ENCODE results near the gene TCEAL9. TPM values are rescaled to one million over a fixed set of nuclear protein-coding genes. Genes with fewer than 3 reads are reported as not detected.

TCEAL9 gene, protein sequence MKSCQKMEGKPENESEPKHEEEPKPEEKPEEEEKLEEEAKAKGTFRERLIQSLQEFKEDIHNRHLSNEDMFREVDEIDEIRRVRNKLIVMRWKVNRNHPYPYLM
- polyA plus RNA-seq (2013, experiment 1 of 2): 111 TPM
- polyA plus RNA-seq (2013, experiment 2 of 2): 115 TPM

DNA sequence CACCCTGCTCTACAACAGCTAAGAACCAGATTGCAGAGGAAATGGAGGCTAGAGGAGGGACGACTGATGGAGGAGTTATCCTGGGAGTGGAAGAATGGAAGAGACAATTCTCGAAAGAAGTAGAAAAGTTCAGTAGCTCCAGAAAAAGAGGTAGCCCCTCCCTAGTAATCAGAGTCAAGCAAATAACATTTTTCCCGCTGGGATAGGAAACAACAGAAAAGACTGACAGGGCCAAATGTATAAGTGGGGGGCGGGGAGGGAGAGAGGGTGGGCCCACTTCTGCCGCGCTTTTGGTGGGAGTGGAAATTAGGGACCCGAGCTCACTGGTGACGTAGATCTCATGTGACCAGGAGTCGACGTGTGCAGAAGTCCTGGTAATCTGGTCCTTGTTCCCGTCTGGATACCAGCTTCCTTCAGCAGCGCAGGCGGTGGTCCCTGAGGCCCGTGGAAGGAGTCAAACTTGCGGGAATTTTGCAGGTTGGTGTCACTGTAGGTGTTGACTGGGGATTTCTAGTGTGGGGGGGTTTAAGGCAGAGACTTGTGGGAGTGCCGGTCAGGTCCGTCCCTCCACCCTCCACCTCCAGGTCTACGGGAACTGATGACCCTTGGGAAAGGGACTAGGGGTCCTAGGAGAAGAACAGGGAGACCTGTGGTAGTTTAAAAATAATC lies at the start of gene TCEAL9:
TCEAL9 (plus strand) TSS at position 377 of the 669 bp plus-strand sequence. CDS start 1,179 bp downstream, outside the sequence.
- Histone ChIP-seq H4K8ac (ENCODE audit: low read depth, low read length) (no peak within 1 kb of the TSS), H4K91ac (ENCODE audit: low read depth, low read length, poor library complexity) (no peak within 1 kb of the TSS), H3K79me1 (ENCODE audit: low read depth, low read length) (no peaks in the 10 kb centered on the region), H3K4ac (ENCODE audit: low read length) (no peak within 1 kb of the TSS), H3K18ac (ENCODE audit: low read length) (peak within 1 kb of the TSS; percentile 24), H3K4me3 (ENCODE audit: low read length in 2 of 2) (peak within 1 kb of the TSS; percentile 85 to 99), H3K36me3 (replicated peaks in 1 of 2; ENCODE audit: control insufficient read depth in 2 of 2, insufficient read depth in 2 of 2, low read length in 2 of 2) (peaks cover 0 to 12% of the 10 kb centered on the region in 2 donors), H2BK15ac (ENCODE audit: low read length) (no peak within 1 kb of the TSS), H3K4me2 (ENCODE audit: insufficient read depth, low read length, poor library complexity, severe bottlenecking) (peak within 1 kb of the TSS; percentile 40), H3K9me3 (replicated peaks in 1 of 2; ENCODE audit: control insufficient read depth in 2 of 2, insufficient read depth in 1 of 2, low read depth in 1 of 2, low read length in 2 of 2) (no peaks in the 10 kb centered on the region), H2BK5ac (ENCODE audit: low read length) (no peak within 1 kb of the TSS), H3K27me3 (ENCODE audit: control insufficient read depth in 3 of 3, insufficient read depth in 3 of 3, low read depth in 1 of 3, low read length in 3 of 3) (no peaks in the 10 kb centered on the region), H2BK120ac (ENCODE audit: low read depth, low read length) (no peak within 1 kb of the TSS), H2AK5ac (ENCODE audit: low read depth, low read length) (no peak within 1 kb of the TSS), H3K14ac (ENCODE audit: low read length) (no peak within 1 kb of the TSS), H3K23ac (ENCODE audit: low read depth, low read length, poor library complexity) (no peak within 1 kb of the TSS), H3K9ac (ENCODE audit: low read depth, low read length, poor library complexity) (peak within 1 kb of the TSS; percentile 79), H3K4me1 (ENCODE audit: control insufficient read depth in 2 of 2, insufficient read depth in 1 of 2, low read depth in 1 of 2, low read length in 2 of 2) (no peaks in the 10 kb centered on the region), H2BK12ac (ENCODE audit: low read length) (no peak within 1 kb of the TSS), H2AFZ (ENCODE audit: low read length) (peak within 1 kb of the TSS; percentile 87), H3K27ac (replicated peaks; ENCODE audit: low read length) (peak within 1 kb of the TSS; percentile 73)
- no CpG with 5 or more reads among the region's 18 CpGs for WGBS, 2 donors (ENCODE audit: extremely low coverage in 2 of 2, insufficient read length in 2 of 2, insufficient replicate concordance in 1 of 2)
- no peak for DNase-seq (ENCODE audit: low spot score)

DNA sequence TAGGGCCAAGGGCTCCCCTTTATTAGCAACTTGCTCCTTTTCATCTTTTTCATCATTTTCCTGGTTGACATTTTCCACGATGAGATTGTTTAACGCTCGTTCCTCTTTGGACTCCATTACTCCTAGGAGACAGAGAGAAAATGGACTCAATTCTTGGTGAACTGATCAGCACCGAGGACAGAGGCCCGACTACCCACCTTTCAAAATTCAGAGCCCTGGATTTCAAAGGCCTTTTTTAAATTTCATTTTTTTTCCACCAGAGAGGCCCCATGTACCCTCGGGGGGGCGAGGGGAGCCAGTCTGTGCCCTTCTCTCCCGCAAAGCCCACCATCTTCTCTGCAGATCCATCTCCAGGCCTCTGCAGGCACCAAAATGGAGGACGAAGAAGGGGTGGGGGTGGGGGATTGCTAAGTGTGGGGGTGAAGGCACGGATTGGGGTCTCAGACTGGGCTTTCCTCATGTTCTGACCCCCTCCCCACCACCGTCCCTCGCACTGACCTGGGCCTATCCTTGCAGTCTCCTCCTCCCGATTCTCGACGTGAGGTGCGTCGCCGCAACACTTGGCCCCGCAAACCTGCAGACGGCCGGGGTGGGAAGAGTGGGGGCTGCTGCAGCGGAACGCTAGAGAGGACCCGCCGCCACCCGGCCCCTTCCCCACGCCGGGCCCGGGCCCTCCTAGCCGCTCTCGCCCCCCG lies 46.3 kb upstream of the TCEAL9 start:
- no peak for DNase-seq (ENCODE audit: low spot score)
- peaks cover 0 to 21% (median 0%) of the 10 kb centered on the region in 3 experiments for H3K27me3 ChIP-seq (ENCODE audit: control insufficient read depth in 3 of 3, insufficient read depth in 3 of 3, low read depth in 1 of 3, low read length in 3 of 3)
- H3K79me1 ChIP-seq (ENCODE audit: low read depth, low read length): no peaks in the 10 kb centered on the region
- H3K27ac ChIP-seq (replicated peaks; ENCODE audit: low read length): no peak overlapping the region
- no peak overlapping the region for H2BK5ac ChIP-seq (ENCODE audit: low read length)
- peak overlapping the region; percentile 57 for H3K4me2 ChIP-seq (ENCODE audit: insufficient read depth, low read length, poor library complexity, severe bottlenecking)
- no peak overlapping the region for H4K8ac ChIP-seq (ENCODE audit: low read depth, low read length)
- H3K18ac ChIP-seq (ENCODE audit: low read length): no peak overlapping the region
- H2BK120ac ChIP-seq (ENCODE audit: low read depth, low read length): no peak overlapping the region
- H3K4ac ChIP-seq (ENCODE audit: low read length): no peak overlapping the region
- H3K36me3 ChIP-seq (replicated peaks in 1 of 2; ENCODE audit: control insufficient read depth in 2 of 2, insufficient read depth in 2 of 2, low read length in 2 of 2): no peaks in the 10 kb centered on the region
- H2AFZ ChIP-seq (ENCODE audit: low read length): peak overlapping the region; percentile 88
- no peaks in the 10 kb centered on the region for H3K9me3 ChIP-seq (replicated peaks in 1 of 2; ENCODE audit: control insufficient read depth in 2 of 2, insufficient read depth in 1 of 2, low read depth in 1 of 2, low read length in 2 of 2)
- no peak overlapping the region for H2BK15ac ChIP-seq (ENCODE audit: low read length)
- peak overlapping the region; percentile 56 for H3K14ac ChIP-seq (ENCODE audit: low read length)
- H3K4me3 ChIP-seq (ENCODE audit: low read length in 2 of 2): peak overlapping the region; percentile 64 to 95
- H2AK5ac ChIP-seq (ENCODE audit: low read depth, low read length): no peak overlapping the region
- peak overlapping the region; percentile 60 for H3K9ac ChIP-seq (ENCODE audit: low read depth, low read length, poor library complexity)
- H4K91ac ChIP-seq (ENCODE audit: low read depth, low read length, poor library complexity): no peak overlapping the region
- no peak overlapping the region for H3K23ac ChIP-seq (ENCODE audit: low read depth, low read length, poor library complexity)
- no CpG with 5 or more reads among the region's 32 CpGs for WGBS, 2 donors (ENCODE audit: extremely low coverage in 2 of 2, insufficient read length in 2 of 2, insufficient replicate concordance in 1 of 2)
- H2BK12ac ChIP-seq (ENCODE audit: low read length): no peak overlapping the region
- no peaks in the 10 kb centered on the region for H3K4me1 ChIP-seq (ENCODE audit: control insufficient read depth in 2 of 2, insufficient read depth in 1 of 2, low read depth in 1 of 2, low read length in 2 of 2)

GRCh38 chrX:103310555-103311398 lies 45.5 kb upstream of the TCEAL9 start, which contains the start of gene BEX2:
BEX2 (minus strand) TSS chrX:103310990; CDS start chrX:103309976, 1,014 bp downstream.
- Histone ChIP-seq H2BK15ac (ENCODE audit: low read length) (no peak within 1 kb of the TSS), H3K18ac (ENCODE audit: low read length) (peak within 1 kb of the TSS; percentile 64), H3K4me3 (ENCODE audit: low read length in 2 of 2) (peak within 1 kb of the TSS; percentile 64 to 95), H3K36me3 (replicated peaks in 1 of 2; ENCODE audit: control insufficient read depth in 2 of 2, insufficient read depth in 2 of 2, low read length in 2 of 2) (no peaks in the 10 kb centered on the region), H2AFZ (ENCODE audit: low read length) (peak within 1 kb of the TSS; percentile 88), H2BK120ac (ENCODE audit: low read depth, low read length) (no peak within 1 kb of the TSS), H2AK5ac (ENCODE audit: low read depth, low read length) (no peak within 1 kb of the TSS), H3K9me3 (replicated peaks in 1 of 2; ENCODE audit: control insufficient read depth in 2 of 2, insufficient read depth in 1 of 2, low read depth in 1 of 2, low read length in 2 of 2) (no peaks in the 10 kb centered on the region), H3K14ac (ENCODE audit: low read length) (peak within 1 kb of the TSS; percentile 56), H2BK5ac (ENCODE audit: low read length) (no peak within 1 kb of the TSS), H3K27ac (replicated peaks; ENCODE audit: low read length) (no peak within 1 kb of the TSS), H3K4me1 (ENCODE audit: control insufficient read depth in 2 of 2, insufficient read depth in 1 of 2, low read depth in 1 of 2, low read length in 2 of 2) (no peaks in the 10 kb centered on the region), H2BK12ac (ENCODE audit: low read length) (no peak within 1 kb of the TSS), H3K23ac (ENCODE audit: low read depth, low read length, poor library complexity) (peak within 1 kb of the TSS; percentile 31), H3K4me2 (ENCODE audit: insufficient read depth, low read length, poor library complexity, severe bottlenecking) (peak within 1 kb of the TSS; percentile 57), H4K91ac (ENCODE audit: low read depth, low read length, poor library complexity) (no peak within 1 kb of the TSS), H3K27me3 (ENCODE audit: control insufficient read depth in 3 of 3, insufficient read depth in 3 of 3, low read depth in 1 of 3, low read length in 3 of 3) (peaks cover 0 to 21% (median 0%) of the 10 kb centered on the region in 3 experiments), H4K8ac (ENCODE audit: low read depth, low read length) (no peak within 1 kb of the TSS), H3K9ac (ENCODE audit: low read depth, low read length, poor library complexity) (peak within 1 kb of the TSS; percentile 70), H3K4ac (ENCODE audit: low read length) (no peak within 1 kb of the TSS), H3K79me1 (ENCODE audit: low read depth, low read length) (no peaks in the 10 kb centered on the region)
- no CpG with 5 or more reads among the region's 52 CpGs for WGBS, 2 donors (ENCODE audit: extremely low coverage in 2 of 2, insufficient read length in 2 of 2, insufficient replicate concordance in 1 of 2)
- DNase-seq (ENCODE audit: low spot score): peak; percentile 53

Measured in neuronal stem cell (in vitro differentiated cells).